ENCODE measurements around the gene SIN3B.

GRCh38 chr19:16837035-16837362 is 7.8 kb downstream of the SIN3B start:
- TF ChIP-seq EP300 (IDR thresholded peaks at IDR 0.05; ENCODE audit: low read depth) (no peak), CTCF (IDR thresholded peaks at IDR 0.05) (no peak)

Measured in transverse colon (tissue), 3 donors.